Neural crest cell (in vitro differentiated cells): ENCODE data around the gene NOSIP. TPM values are rescaled to one million over a fixed set of nuclear protein-coding genes. Genes with fewer than 3 reads are reported as not detected.

Source experiments
- DNase-seq: peaks from one replicate; pipeline ENCODE4 v3.0.0; 2021; ENCODE audit warnings: low read depth, mixed read lengths, low spot score
- H3K27ac Mint-ChIP-seq: one replicate; pipeline ENCODE4 v1.8.0; 2021; ENCODE audit warnings: mild to moderate bottlenecking, mixed read lengths; ENCODE audit not compliant: unreplicated experiment
- H3K27me3 Mint-ChIP-seq: 2 replicates; pipeline ENCODE4 v1.8.0; 2021; ENCODE audit warnings: low read depth, mild to moderate bottlenecking, mixed read lengths
- H3K36me3 Mint-ChIP-seq: 2 replicates; pipeline ENCODE4 v1.8.0; 2021; ENCODE audit warnings: low read depth, mild to moderate bottlenecking, mixed read lengths
- H3K4me1 Mint-ChIP-seq: 2 replicates; pipeline ENCODE4 v1.8.0; 2021; ENCODE audit warnings: mixed read lengths
- H3K4me3 Mint-ChIP-seq: one replicate; pipeline ENCODE4 v1.8.0; 2021; ENCODE audit warnings: mild to moderate bottlenecking, mixed read lengths
- H3K9me3 Mint-ChIP-seq: 2 replicates; pipeline ENCODE4 v1.8.0; 2021; ENCODE audit warnings: mixed read lengths
- CTCF ChIP-seq: fragments of 200-600 bp; sonication (generic); conservative IDR thresholded peaks from 2 replicates; pipeline ENCODE4 v1.5.0; 2021; ENCODE audit warnings: antibody characterized with exemption, mild to moderate bottlenecking
- total RNA-seq: library from RNA; stranded (reverse); gene quantifications from 2 replicates; pipeline ENCODE4 v1.2.1, GENCODE V29; 2021

Gene NOSIP
- total RNA-seq, 1 donor from 2014 or later, result 74.1 TPM

GRCh38 chr19:49616945-49617344, 36.6 kb upstream of the NOSIP start:
- Mint-ChIP-seq H3K9me3 (no peaks in the 10 kb centered on the region), H3K4me3 (no peak overlapping the region), H3K27ac (no peak overlapping the region), H3K4me1 (peaks cover 3% of the 10 kb centered on the region), H3K36me3 (peaks cover 7% of the 10 kb centered on the region), H3K27me3 (no peaks in the 10 kb centered on the region)
- no peak for TF ChIP-seq CTCF
- no peak for DNase-seq

- H3K36me3 Mint-ChIP-seq, result peaks cover 7% of the 10 kb centered on the region
These were observed 36.2 kb upstream of the NOSIP start for GRCh38 chr19:49616532-49616931.

GRCh38 chr19:49615861-49616260, 35.5 kb upstream of the NOSIP start:
- no peak for TF ChIP-seq CTCF
- no peak for DNase-seq
- Mint-ChIP-seq H3K9me3 (no peaks in the 10 kb centered on the region), H3K27me3 (no peaks in the 10 kb centered on the region), H3K4me3 (no peak overlapping the region), H3K27ac (no peak overlapping the region), H3K4me1 (peaks cover 3% of the 10 kb centered on the region), H3K36me3 (peaks cover 7% of the 10 kb centered on the region)

More at GRCh38 chr19:49616532-49616931, 36.2 kb upstream of the NOSIP start:
- no peak for TF ChIP-seq CTCF
- no peak overlapping the region for H3K4me3 Mint-ChIP-seq
- no peak overlapping the region for H3K27ac Mint-ChIP-seq
- H3K9me3 Mint-ChIP-seq, result no peaks in the 10 kb centered on the region
- DNase-seq, result no peak
- peaks cover 3% of the 10 kb centered on the region for H3K4me1 Mint-ChIP-seq
- H3K27me3 Mint-ChIP-seq, result no peaks in the 10 kb centered on the region

GRCh38 chr19:49614096-49614833, 33.9 kb upstream of the NOSIP start:
- DNase-seq, result no peak
- Mint-ChIP-seq H3K27me3 (no peaks in the 10 kb centered on the region), H3K36me3 (peaks cover 7% of the 10 kb centered on the region), H3K27ac (peak overlapping the region; percentile 39), H3K4me1 (peaks cover 3% of the 10 kb centered on the region), H3K4me3 (no peak overlapping the region), H3K9me3 (no peaks in the 10 kb centered on the region)
- TF ChIP-seq CTCF, result no peak

GRCh38 chr19:49613374-49613773, 33.0 kb upstream of the NOSIP start:
- no peak overlapping the region for H3K27ac Mint-ChIP-seq
- H3K36me3 Mint-ChIP-seq, result peaks cover 3% of the 10 kb centered on the region
- no peak overlapping the region for H3K4me3 Mint-ChIP-seq

More at GRCh38 chr19:49613374-49613773, 33.0 kb upstream of the NOSIP start:
- Mint-ChIP-seq H3K4me1 (peaks cover 3% of the 10 kb centered on the region), H3K27me3 (no peaks in the 10 kb centered on the region), H3K9me3 (no peaks in the 10 kb centered on the region)
- no peak for TF ChIP-seq CTCF
- no peak for DNase-seq
